Epithelial cell of esophagus (primary cell): ENCODE measurements around the gene TOMM5.

Source experiments
- DNase-seq: peaks from one replicate; pipeline ENCODE4 v3.0.0; 2010; ENCODE audit warnings: low read depth
- H3K4me3 ChIP-seq: 2 replicates; pipeline ENCODE4 v1.5.1; 2011; ENCODE audit warnings: mild to moderate bottlenecking, low read length, control low read depth
- TF ChIP-seq, protein P1 (sequence below): IDR thresholded peaks from 2 replicates; pipeline ENCODE4 v1.5.1; 2011; ENCODE audit warnings: low read depth, mild to moderate bottlenecking, low read length, control low read depth, inconsistent platforms; ENCODE audit not compliant: insufficient read depth; ENCODE audit errors: missing control alignments

Gene TOMM5

DNA sequence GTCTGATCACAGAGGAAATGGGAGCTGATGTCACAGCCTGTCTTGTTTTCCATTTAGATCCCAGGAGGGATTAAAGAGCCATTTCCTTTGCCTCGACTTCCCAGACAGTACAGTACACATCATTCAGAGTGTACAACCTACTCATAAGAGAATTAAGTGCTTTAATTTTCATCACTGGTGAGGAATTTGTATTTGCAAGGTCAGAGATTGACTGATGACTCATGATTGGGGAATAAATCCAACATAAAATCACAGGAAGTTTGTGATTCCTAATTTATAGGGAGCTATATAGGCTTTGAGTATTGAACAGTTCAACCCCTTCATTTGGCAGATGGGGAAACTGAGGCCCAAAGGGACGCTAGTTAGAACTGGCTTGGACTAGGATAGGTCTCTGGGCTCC is 4.1 kb upstream of the TOMM5 start:
- DNase-seq = peak; percentile 48
- H3K4me3 ChIP-seq = no peak overlapping the region
- TF ChIP-seq, protein P1, sequence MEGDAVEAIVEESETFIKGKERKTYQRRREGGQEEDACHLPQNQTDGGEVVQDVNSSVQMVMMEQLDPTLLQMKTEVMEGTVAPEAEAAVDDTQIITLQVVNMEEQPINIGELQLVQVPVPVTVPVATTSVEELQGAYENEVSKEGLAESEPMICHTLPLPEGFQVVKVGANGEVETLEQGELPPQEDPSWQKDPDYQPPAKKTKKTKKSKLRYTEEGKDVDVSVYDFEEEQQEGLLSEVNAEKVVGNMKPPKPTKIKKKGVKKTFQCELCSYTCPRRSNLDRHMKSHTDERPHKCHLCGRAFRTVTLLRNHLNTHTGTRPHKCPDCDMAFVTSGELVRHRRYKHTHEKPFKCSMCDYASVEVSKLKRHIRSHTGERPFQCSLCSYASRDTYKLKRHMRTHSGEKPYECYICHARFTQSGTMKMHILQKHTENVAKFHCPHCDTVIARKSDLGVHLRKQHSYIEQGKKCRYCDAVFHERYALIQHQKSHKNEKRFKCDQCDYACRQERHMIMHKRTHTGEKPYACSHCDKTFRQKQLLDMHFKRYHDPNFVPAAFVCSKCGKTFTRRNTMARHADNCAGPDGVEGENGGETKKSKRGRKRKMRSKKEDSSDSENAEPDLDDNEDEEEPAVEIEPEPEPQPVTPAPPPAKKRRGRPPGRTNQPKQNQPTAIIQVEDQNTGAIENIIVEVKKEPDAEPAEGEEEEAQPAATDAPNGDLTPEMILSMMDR = no peak

DNA sequence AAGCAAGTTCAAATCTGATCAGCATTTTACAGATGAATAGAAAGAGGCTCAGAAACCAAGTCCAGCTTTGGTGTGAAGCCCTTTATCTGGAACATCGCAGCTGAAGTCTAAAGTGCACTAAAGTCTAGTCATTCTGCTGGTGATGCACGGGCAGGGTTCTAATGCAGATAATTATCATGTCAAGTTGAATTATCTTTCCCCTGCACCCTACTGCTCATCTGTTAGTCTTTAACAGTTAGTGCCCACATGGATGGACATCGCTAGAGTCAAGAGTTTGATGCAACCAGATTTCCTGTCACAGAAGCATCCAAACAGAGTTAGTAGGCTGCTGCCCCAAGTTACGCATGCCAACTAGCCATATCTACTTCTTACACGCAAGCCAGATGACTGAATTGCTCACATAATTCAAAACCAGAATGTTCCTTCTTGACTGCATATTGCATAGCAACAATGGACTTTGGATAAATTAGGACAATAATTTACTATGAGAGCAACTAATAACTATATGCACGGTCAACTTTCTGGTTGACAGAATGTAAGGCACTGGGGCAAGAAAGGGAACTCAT is 1.6 kb upstream of the TOMM5 start:
- H3K4me3 ChIP-seq = no peak overlapping the region
- no peak for DNase-seq
- TF ChIP-seq, protein P1 = no peak

DNA sequence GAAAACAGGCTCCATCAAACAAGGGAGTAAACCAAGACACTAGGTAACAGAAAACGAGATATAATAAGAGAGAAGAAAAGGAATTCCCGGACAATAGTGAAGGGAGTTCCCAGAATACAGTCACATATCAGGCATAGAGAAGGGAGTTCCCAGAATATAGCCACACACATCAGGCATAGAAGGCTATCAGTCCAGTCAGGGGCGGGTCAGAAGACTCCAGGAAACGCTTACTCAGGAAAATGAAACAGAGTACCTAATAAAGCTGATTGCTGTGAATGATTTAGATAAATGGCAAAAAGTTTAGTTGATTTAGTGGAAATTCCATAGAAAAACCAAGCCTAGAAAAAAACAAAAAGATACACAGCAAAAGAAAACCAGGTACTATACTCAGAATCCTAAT is 4.9 kb downstream of the TOMM5 start:
- no peak for DNase-seq
- H3K4me3 ChIP-seq = no peak overlapping the region
- TF ChIP-seq, protein P1 = no peak

DNA sequence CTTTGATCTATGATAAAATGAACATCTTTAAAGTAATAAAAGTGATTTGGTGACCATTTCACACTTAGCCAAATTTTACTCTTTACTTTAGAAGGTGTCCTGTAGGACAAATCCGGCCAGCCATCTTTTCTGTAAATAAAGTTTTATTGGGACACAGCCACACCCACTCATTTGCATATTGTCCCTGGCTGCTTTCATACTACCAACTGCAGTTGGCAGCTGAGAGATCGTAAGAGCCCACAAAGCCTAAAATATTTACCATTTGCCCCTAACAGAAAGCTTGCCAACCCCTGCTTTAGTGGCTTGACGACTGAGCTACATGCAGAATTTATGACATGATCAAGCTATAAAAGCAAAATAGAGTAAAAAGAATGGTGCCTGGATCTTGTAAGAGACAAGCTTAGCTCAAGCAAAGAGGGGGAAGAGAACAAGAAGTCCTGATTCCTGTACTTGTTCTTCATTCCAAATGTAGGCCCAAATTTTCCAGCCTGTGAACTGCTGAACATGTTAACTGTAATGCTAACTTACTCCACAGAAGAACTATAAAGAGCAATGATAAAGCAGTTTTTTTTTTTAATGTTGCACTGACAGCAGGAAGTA is 8.8 kb downstream of the TOMM5 start:
- TF ChIP-seq, protein P1 = no peak
- H3K4me3 ChIP-seq = no peak overlapping the region
- no peak for DNase-seq

DNA sequence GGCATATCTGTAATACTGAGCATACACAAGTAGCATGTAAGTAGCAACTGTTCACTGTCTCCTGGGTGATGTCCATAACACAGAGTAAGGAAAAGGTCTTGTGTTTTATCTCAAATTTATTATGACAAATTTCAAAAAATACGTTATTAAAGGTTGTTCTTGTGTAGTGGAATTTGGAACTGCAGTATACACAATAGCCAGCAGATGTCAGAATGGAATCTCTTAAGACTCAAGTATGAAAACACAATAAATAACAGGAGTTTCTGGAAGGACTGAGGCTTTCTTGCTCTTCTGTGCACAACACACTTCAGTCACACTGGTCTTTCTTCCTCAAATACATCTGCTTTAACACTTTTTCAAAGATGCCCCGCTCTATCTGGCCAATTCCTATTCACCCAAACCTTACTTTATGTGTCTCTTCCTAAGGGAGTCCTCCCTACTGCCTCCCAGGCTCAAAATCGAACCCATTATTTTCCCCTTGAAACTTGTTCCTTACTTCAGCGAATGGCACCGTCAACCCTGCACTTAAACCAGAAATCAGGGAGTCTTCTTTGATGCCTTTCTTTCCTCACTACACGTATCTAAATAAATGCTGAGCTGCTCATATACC is 9.7 kb downstream of the TOMM5 start:
- TF ChIP-seq, protein P1 = peak; percentile 67
- DNase-seq = peak; percentile 79

DNA sequence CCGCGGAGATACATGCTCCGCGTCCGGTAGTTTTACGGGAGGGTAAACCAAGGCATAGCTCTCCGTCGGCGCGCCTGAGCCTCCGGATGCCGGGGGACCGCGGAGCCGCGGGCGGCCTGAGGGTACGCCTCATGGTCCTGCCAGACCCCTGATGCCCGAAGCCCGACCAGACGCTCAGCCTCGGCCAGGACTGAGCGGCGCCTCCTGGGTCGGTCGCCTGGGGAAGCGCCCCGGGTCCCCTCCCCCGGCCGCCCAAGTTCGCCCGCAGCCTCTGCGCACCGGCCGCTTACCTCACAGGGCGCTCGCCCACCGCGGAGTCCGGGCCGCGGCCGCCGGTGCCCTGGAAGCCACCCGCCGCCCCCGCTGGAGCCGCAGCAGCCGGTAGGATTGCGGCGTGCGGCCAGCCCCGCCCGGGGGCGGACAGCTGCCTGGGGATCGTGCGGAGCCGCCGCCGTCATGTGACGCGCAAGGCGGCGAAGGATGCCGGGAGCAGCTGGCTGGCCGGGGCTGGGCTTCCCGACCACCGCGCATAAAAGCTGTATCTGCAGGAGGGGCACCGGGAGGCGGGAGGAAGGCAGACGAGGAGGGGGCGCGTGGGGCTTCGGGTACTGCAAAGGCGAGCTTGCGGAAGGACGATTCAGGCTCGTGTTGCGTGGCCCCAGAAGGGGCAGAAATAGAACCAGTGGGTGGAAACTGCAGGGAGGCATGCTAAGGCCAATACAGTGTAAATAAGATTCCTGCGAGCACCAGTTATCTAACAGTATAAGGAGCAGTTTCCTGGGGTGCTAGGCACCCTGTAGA is 16.3 kb downstream of the TOMM5 start, which contains the start of gene FBXO10:
TSS of gene FBXO10 (minus strand) at position 460 of the 801 bp plus-strand sequence. CDS start 34,612 bp downstream, outside the sequence.
- H3K4me3 ChIP-seq = peak within 1 kb of the TSS; percentile 66
- peak; percentile 73 for DNase-seq
- TF ChIP-seq, protein P1 = no peak

More for the DNA sequence above, 9.7 kb downstream of the TOMM5 start:
- no peak overlapping the region for H3K4me3 ChIP-seq
